ENCODE results near the gene DGCR2.
"Not testable (repeated sequence)": the region's sequence is repeated elsewhere in the genome, so short reads cannot be mapped to it uniquely, and the experiment has no call there.

Gene DGCR2

GRCh38 chr22:19040391-19040861 is 81.8 kb downstream of the DGCR2 start:
- no peak for DNase-seq (ENCODE audit: low read depth)

GRCh38 chr22:19039796-19040280 is 82.4 kb downstream of the DGCR2 start:
- DNase-seq (ENCODE audit: low read depth), result no peak

- DNase-seq (ENCODE audit: low read depth), result no peak
Observed at GRCh38 chr22:19039448-19039780, 82.8 kb downstream of the DGCR2 start.

GRCh38 chr22:19038728-19039447 is 83.3 kb downstream of the DGCR2 start:
- DNase-seq (ENCODE audit: low read depth), result no peak

- DNase-seq (ENCODE audit: low read depth), result no peak
Observed at GRCh38 chr22:19038164-19038546, 84.1 kb downstream of the DGCR2 start.

- no peak for DNase-seq (ENCODE audit: low read depth)
Observed at GRCh38 chr22:19037282-19038163, 84.7 kb downstream of the DGCR2 start.

GRCh38 chr22:19036523-19037273 is 85.5 kb downstream of the DGCR2 start:
- DNase-seq (ENCODE audit: low read depth), result no peak

GRCh38 chr22:19036229-19036522 is 86.0 kb downstream of the DGCR2 start:
- DNase-seq (ENCODE audit: low read depth), result no peak

- DNase-seq (ENCODE audit: low read depth), result no peak
Observed at GRCh38 chr22:19035474-19036228, 86.6 kb downstream of the DGCR2 start.

- not testable (repeated sequence) for DNase-seq (ENCODE audit: low read depth)
Observed at GRCh38 chr22:19035126-19035473, 87.1 kb downstream of the DGCR2 start.

GRCh38 chr22:19034724-19035120 is 87.5 kb downstream of the DGCR2 start:
- not testable (repeated sequence) for DNase-seq (ENCODE audit: low read depth)

- not testable (repeated sequence) for DNase-seq (ENCODE audit: low read depth)
Observed at GRCh38 chr22:19034031-19034723, 88.0 kb downstream of the DGCR2 start.

GRCh38 chr22:19033568-19033905 is 88.7 kb downstream of the DGCR2 start:
- not testable (repeated sequence) for DNase-seq (ENCODE audit: low read depth)

- not testable (repeated sequence) for DNase-seq (ENCODE audit: low read depth)
Observed at GRCh38 chr22:19032898-19033567, 89.2 kb downstream of the DGCR2 start.

- not testable (repeated sequence) for DNase-seq (ENCODE audit: low read depth)
Observed at GRCh38 chr22:19032156-19032785, 89.9 kb downstream of the DGCR2 start.

- DNase-seq (ENCODE audit: low read depth), result not testable (repeated sequence)
Observed at GRCh38 chr22:19030889-19031252, 91.3 kb downstream of the DGCR2 start.

- not testable (repeated sequence) for DNase-seq (ENCODE audit: low read depth)
Observed at GRCh38 chr22:19030226-19030888, 91.9 kb downstream of the DGCR2 start.

GRCh38 chr22:19029113-19030103 is 92.8 kb downstream of the DGCR2 start:
- DNase-seq (ENCODE audit: low read depth), result not testable (repeated sequence)

Measured in stimulated activated CD8-positive, alpha-beta memory T cell treated with anti-CD3 and anti-CD28 coated beads, Interleukin-12 subunit alpha, Interleukin-12 subunit beta, amount 100 ng/mL, for 1 hour (primary cell).